ENCODE data around the gene DIAPH2. TPM values are rescaled to one million over a fixed set of nuclear protein-coding genes. Genes with fewer than 3 reads are reported as not detected.

The DIAPH2 gene
- total RNA-seq (2021), result 14.9 to 15.9 TPM (median 15.4 TPM) in 3 replicates
- Bru-seq, nascent RNA, result percentile 65 among the genes with signal in this experiment
- long read RNA-seq, experiment 1, full-length matches to known transcripts, result 21 of 98 reads
- long read RNA-seq, experiment 1, partial matches to known transcripts, result 18 of 98 reads
- long read RNA-seq, experiment 1, other reads (novel, unspliced or antisense), result 59 of 98 reads
- long read RNA-seq, experiment 2, partial matches to known transcripts, result 36 of 72 reads
- long read RNA-seq, experiment 2, other reads (novel, unspliced or antisense), result 36 of 72 reads
- long read RNA-seq, experiment 3, partial matches to known transcripts, result 2 of 37 reads
- long read RNA-seq, experiment 3, other reads (novel, unspliced or antisense), result 35 of 37 reads

GRCh38 chrX:96684339-96685209, at the start of gene DIAPH2:
DIAPH2 (plus strand) TSS chrX:96684842.
- no peaks in the 10 kb centered on the region for H3K9me3 Mint-ChIP-seq
- DNase-seq (ENCODE audit: low spot score), result peak; percentile 71
- peak within 1 kb of the TSS; percentile 45 for H3K27ac Mint-ChIP-seq
- no peaks in the 10 kb centered on the region for H3K36me3 Mint-ChIP-seq
- ChIA-PET POLR2A (no interaction called here), CTCF (interaction anchor here (0.6 kb wide), 1 partner anchor 85 kb away, joined by 5 read pairs; no protein-coding TSS in a partner anchor)
- H3K27me3 Mint-ChIP-seq (ENCODE audit: low read depth), result no peaks in the 10 kb centered on the region; the same call in none of the 2 replicates
- H3K4me3 Mint-ChIP-seq, result peak within 1 kb of the TSS; percentile 86
- H3K4me1 Mint-ChIP-seq, result peaks cover 32% of the 10 kb centered on the region
- peak; percentile 89 for ATAC-seq
- TF ChIP-seq STAT6 (CRISPR knock-in tag; conservative IDR thresholded peaks at IDR 0.05; ENCODE audit: low read depth) (no peak), HMGXB4 (CRISPR knock-in tag; IDR thresholded peaks at IDR 0.05) (peak; percentile 63; the same call in 1 of the 2 replicates), ELF4 (CRISPR knock-in tag; IDR thresholded peaks at IDR 0.05; ENCODE audit: low read depth) (no peak), SP1 (CRISPR knock-in tag; conservative IDR thresholded peaks at IDR 0.05) (no peak), GTF2I (CRISPR knock-in tag; conservative IDR thresholded peaks at IDR 0.05) (no peak; the same call in 1 of the 2 replicates), OVOL2 (CRISPR knock-in tag; IDR thresholded peaks at IDR 0.05; ENCODE audit: borderline replicate concordance) (no peak), FOXP4 (CRISPR knock-in tag; IDR thresholded peaks at IDR 0.05) (no peak), NFATC4 (CRISPR knock-in tag; IDR thresholded peaks at IDR 0.05) (no peak), ZNF263 (CRISPR knock-in tag; IDR thresholded peaks at IDR 0.05; ENCODE audit: low read depth) (no peak), ZNF532 (CRISPR knock-in tag; IDR thresholded peaks at IDR 0.05; ENCODE audit: borderline replicate concordance) (no peak), ESRRA (CRISPR knock-in tag; IDR thresholded peaks at IDR 0.05; ENCODE audit: borderline replicate concordance) (no peak), USF2 (CRISPR knock-in tag; IDR thresholded peaks at IDR 0.05) (peak; percentile 80), ZNF416 (CRISPR knock-in tag; IDR thresholded peaks at IDR 0.05) (no peak), MAX (CRISPR knock-in tag; IDR thresholded peaks at IDR 0.05) (peak; percentile 45), SMAD4 (CRISPR knock-in tag; IDR thresholded peaks at IDR 0.05) (no peak), NR1H2 (CRISPR knock-in tag; IDR thresholded peaks at IDR 0.05) (no peak), USF1 (CRISPR knock-in tag; IDR thresholded peaks at IDR 0.05) (peak; percentile 71; the same call in 1 of the 2 replicates), CREB1 (CRISPR knock-in tag; IDR thresholded peaks at IDR 0.05) (no peak), NR3C1 (CRISPR knock-in tag; conservative IDR thresholded peaks at IDR 0.05; ENCODE audit: low read depth) (no peak), MXD4 (CRISPR knock-in tag; IDR thresholded peaks at IDR 0.05; ENCODE audit: borderline replicate concordance) (no peak), ZBTB43 (CRISPR knock-in tag; IDR thresholded peaks at IDR 0.05) (no peak)
